Activated CD4-positive, alpha-beta T cell treated with anti-CD3 and anti-CD28 coated beads, Interleukin-2, amount 10 ng/mL, durations not matched to agents 24 days and 14 days (primary cell): ENCODE measurements around the gene PLAC1. TPM values are rescaled to one million over a fixed set of nuclear protein-coding genes. Genes with fewer than 3 reads are reported as not detected.

Source experiments
- DNase-seq: peaks from one replicate; pipeline ENCODE4 v3.0.0; 2022
- H3K27ac Mint-ChIP-seq: one replicate; pipeline ENCODE4 v1.8.0; 2022; ENCODE audit warnings: mild to moderate bottlenecking, mixed read lengths
- H3K27me3 Mint-ChIP-seq: one replicate; pipeline ENCODE4 v1.8.0; 2022; ENCODE audit warnings: mixed read lengths
- H3K36me3 Mint-ChIP-seq: one replicate; pipeline ENCODE4 v1.8.0; 2022; ENCODE audit warnings: low read depth, mild to moderate bottlenecking, mixed read lengths
- H3K4me1 Mint-ChIP-seq: one replicate; pipeline ENCODE4 v1.8.0; 2021; ENCODE audit warnings: mixed read lengths
- H3K4me3 Mint-ChIP-seq: one replicate; pipeline ENCODE4 v1.8.0; 2022; ENCODE audit warnings: mild to moderate bottlenecking, moderate library complexity, mixed read lengths
- H3K9me3 Mint-ChIP-seq: one replicate; pipeline ENCODE4 v1.8.0; 2021; ENCODE audit warnings: mixed read lengths
- intact Hi-C: fragments of 100-400 bp; cut with micrococcal nuclease; formaldehyde crosslinking; loops from one replicate; pipeline ENCODE4 v1.15.1; 2023
- total RNA-seq: library from RNA; stranded (reverse); gene quantifications from 2 replicates; pipeline ENCODE4 v1.2.3, GENCODE V29; 2022

Gene PLAC1
- total RNA-seq, 1 donor from 2014 or later = not detected

DNA sequence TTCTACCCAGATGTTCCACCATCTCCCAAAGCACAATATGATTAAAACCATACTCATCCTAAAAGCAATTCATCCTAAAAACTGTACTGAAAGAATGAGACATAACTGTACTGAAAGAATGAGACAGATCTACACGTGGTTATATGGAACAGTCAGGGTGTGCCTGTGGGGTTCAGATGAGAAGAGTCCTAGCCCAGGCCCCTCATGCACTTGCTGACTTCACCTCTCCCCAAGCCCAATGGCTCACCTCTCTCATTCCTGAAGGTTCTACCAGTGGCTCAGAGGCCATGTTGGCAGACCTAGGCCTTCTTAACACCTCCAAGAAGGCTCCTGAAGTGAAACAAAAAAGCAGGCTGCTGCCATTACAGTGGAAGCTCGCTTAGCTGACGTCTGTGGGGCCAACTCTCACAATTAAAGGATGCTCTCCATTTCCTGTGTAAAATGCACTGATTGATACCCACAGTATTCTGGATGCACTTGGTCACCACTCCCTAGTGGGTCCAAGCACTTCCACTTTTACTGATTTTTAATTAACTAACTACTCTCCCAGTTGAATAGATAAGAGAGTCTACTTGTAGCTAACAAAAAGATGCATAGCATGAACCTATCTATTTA is 3.8 kb downstream of the PLAC1 start:
- peaks cover 2% of the 10 kb centered on the region for H3K27me3 Mint-ChIP-seq
- no peaks in the 10 kb centered on the region for H3K36me3 Mint-ChIP-seq
- H3K4me3 Mint-ChIP-seq = no peak overlapping the region
- H3K9me3 Mint-ChIP-seq = no peaks in the 10 kb centered on the region
- H3K27ac Mint-ChIP-seq = no peak overlapping the region
- DNase-seq = peak; percentile 51
- H3K4me1 Mint-ChIP-seq = peaks cover 8% of the 10 kb centered on the region
- intact Hi-C loops = loop anchor here (2.0 kb wide), 2 partner anchors 32 to 56 kb away; no protein-coding TSS in a partner anchor

GRCh38 chrX:134653835-134654234 is 4.4 kb downstream of the PLAC1 start:
- no peak overlapping the region for H3K27ac Mint-ChIP-seq
- no peak overlapping the region for H3K4me3 Mint-ChIP-seq
- H3K27me3 Mint-ChIP-seq = no peaks in the 10 kb centered on the region
- no peaks in the 10 kb centered on the region for H3K9me3 Mint-ChIP-seq
- no peaks in the 10 kb centered on the region for H3K36me3 Mint-ChIP-seq
- no peak for DNase-seq
- intact Hi-C loops = loop anchor here (2.0 kb wide), 2 partner anchors 31 to 55 kb away; no protein-coding TSS in a partner anchor
- H3K4me1 Mint-ChIP-seq = peaks cover 8% of the 10 kb centered on the region

GRCh38 chrX:134650701-134651100 is 7.6 kb downstream of the PLAC1 start:
- Mint-ChIP-seq H3K9me3 (no peaks in the 10 kb centered on the region), H3K27ac (no peak overlapping the region), H3K27me3 (no peaks in the 10 kb centered on the region), H3K36me3 (no peaks in the 10 kb centered on the region), H3K4me3 (no peak overlapping the region), H3K4me1 (peaks cover 8% of the 10 kb centered on the region)
- intact Hi-C loops = no loop called here
- DNase-seq = no peak

DNA sequence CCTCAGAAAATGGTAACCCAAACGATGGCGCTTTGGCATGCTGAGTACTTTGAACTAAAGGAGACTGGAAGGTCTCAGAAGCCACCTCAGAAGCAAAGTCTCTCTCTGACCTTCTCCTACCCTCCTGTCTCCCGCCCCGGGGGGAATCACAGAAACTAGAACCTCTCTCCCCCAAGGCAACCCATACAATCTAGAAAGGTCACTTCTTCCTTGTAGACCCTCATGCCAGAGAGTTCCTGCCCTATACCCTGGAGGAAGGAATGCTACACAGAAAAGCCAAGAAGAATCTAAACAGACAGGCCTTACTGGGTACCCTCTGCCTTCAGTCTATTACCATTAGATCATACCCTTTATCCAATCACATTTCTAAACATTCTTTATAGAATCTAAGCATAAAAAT is 8.5 kb downstream of the PLAC1 start:
- Mint-ChIP-seq H3K36me3 (no peaks in the 10 kb centered on the region), H3K9me3 (peaks cover 4% of the 10 kb centered on the region), H3K4me1 (peaks cover 8% of the 10 kb centered on the region), H3K27ac (no peak overlapping the region), H3K27me3 (peaks cover 2% of the 10 kb centered on the region), H3K4me3 (no peak overlapping the region)
- intact Hi-C loops = no loop called here
- no peak for DNase-seq

- H3K27ac Mint-ChIP-seq = no peak overlapping the region
- intact Hi-C loops = no loop called here
These were observed 10.8 kb downstream of the PLAC1 start for GRCh38 chrX:134647477-134647877.

DNA sequence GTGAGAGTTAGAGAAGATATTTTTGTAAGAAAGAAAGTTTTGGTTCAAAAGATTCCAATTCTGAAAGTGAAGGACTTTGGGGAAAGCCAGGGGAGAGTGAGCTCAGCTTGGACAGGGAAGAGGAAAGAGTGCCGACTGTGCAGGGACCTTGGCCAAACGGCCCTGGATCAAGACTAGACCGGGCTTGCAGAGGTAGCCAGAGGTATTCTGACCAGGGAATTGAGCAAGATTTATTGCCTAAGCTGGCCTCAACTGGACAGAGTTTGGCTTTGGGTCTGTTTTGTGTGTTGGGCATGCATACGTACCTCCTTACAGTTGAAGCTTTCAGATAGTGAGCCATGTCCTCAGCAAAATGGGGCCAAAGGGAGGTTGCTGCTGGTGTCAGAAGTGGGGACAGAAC is 11.6 kb downstream of the PLAC1 start:
- no peak overlapping the region for H3K27ac Mint-ChIP-seq
- H3K36me3 Mint-ChIP-seq = no peaks in the 10 kb centered on the region
- no peaks in the 10 kb centered on the region for H3K4me1 Mint-ChIP-seq
- intact Hi-C loops = no loop called here
- H3K4me3 Mint-ChIP-seq = no peak overlapping the region
- H3K27me3 Mint-ChIP-seq = peaks cover 7% of the 10 kb centered on the region
- DNase-seq = no peak
- peaks cover 7% of the 10 kb centered on the region for H3K9me3 Mint-ChIP-seq

More at GRCh38 chrX:134647477-134647877, 10.8 kb downstream of the PLAC1 start:
- Mint-ChIP-seq H3K36me3 (no peaks in the 10 kb centered on the region), H3K4me1 (no peaks in the 10 kb centered on the region), H3K4me3 (no peak overlapping the region), H3K27me3 (peaks cover 7% of the 10 kb centered on the region), H3K9me3 (peaks cover 7% of the 10 kb centered on the region)
- DNase-seq = no peak

GRCh38 chrX:134645936-134646543 is 12.2 kb downstream of the PLAC1 start:
- Mint-ChIP-seq H3K9me3 (peaks cover 7% of the 10 kb centered on the region), H3K36me3 (no peaks in the 10 kb centered on the region), H3K27me3 (peaks cover 7% of the 10 kb centered on the region), H3K4me3 (no peak overlapping the region), H3K4me1 (no peaks in the 10 kb centered on the region), H3K27ac (no peak overlapping the region)
- no peak for DNase-seq
- intact Hi-C loops = no loop called here

DNA sequence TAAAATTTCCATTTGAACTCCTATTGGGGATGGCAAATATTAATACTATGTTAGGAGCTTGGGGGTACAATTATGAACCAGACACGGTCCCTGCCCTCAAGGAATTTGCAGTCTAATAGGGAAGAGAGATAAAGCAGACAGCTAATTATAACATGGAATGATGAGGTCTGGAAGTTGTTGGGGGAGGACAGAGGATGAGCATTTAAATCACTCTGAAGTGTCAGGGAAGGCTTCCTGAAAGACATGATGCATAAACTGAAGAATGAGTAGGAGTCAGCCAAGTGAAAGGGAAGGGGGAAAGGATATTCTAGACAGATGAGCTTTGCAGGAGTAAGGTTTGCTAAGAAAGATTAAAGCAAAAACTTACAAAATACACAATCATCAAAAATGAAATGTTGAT is 15.9 kb downstream of the PLAC1 start:
- intact Hi-C loops = no loop called here
- no peak for DNase-seq
- Mint-ChIP-seq H3K4me1 (no peaks in the 10 kb centered on the region), H3K27me3 (peaks cover 9% of the 10 kb centered on the region), H3K4me3 (no peak overlapping the region), H3K27ac (no peak overlapping the region), H3K9me3 (peaks cover 7% of the 10 kb centered on the region), H3K36me3 (no peaks in the 10 kb centered on the region)

DNA sequence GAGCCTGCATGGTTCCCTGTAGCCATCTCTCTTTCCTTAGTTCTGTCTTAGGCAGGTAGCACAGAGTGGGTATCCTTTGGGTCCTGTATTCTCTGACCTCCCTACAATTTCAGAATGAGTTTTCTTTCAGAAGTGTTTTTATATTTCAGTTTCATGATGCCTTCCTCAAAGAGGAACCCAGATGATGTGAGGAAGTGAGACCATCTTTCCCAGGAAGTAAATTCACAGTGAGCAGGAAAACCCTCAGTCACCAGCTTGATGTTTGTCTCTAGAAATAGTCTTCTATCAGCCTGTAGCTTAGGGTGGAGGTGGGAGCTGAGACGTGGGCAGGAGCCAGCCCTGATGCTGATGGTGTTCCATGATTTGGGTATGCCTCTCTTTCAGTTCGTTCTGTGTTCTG is 16.9 kb downstream of the PLAC1 start:
- H3K27ac Mint-ChIP-seq = no peak overlapping the region
- H3K4me3 Mint-ChIP-seq = no peak overlapping the region
- H3K4me1 Mint-ChIP-seq = no peaks in the 10 kb centered on the region
- DNase-seq = no peak
- intact Hi-C loops = no loop called here
- no peaks in the 10 kb centered on the region for H3K36me3 Mint-ChIP-seq
- peaks cover 7% of the 10 kb centered on the region for H3K9me3 Mint-ChIP-seq
- H3K27me3 Mint-ChIP-seq = peaks cover 9% of the 10 kb centered on the region

DNA sequence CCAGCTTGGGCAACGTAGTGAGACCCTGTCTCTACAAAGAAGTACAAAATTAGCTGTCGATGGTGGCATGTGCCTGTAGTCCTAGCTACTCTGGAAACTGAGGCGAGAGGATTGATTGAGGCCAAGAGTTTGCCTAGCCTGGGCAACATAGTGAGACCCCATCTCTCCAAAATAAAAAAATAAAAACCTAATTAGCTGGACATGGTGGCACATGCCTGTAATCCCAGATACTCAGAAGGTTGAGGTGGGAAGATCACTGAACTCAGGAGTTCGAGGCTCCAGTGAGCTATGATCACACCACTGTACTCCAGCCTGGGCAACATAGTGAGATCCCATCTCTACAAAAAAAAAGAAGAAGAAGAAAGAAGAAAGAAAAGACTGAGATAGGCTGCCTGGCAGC is 17.4 kb downstream of the PLAC1 start:
- intact Hi-C loops = no loop called here
- Mint-ChIP-seq H3K27me3 (peaks cover 9% of the 10 kb centered on the region), H3K27ac (no peak overlapping the region), H3K4me1 (no peaks in the 10 kb centered on the region), H3K4me3 (no peak overlapping the region), H3K36me3 (no peaks in the 10 kb centered on the region), H3K9me3 (peaks cover 7% of the 10 kb centered on the region)
- no peak for DNase-seq

DNA sequence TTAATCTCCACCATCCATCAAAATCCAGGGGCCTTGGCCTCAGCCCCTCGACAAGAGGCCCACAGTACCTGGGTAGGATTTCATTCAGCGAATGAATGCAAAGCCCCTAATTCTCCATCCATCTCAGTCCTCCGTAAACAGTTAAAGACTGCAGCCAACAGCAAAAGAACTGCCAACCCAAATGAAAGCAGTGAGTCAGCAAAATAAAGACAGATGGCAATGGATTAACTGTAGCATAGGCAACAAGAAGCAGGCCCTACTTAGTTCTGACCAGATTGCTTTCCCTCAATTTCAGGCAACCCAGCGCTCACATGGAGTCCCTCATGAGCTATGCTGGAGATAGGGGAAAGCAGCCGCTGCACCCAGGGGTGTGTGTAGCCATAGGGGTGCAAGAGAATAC is 21.4 kb downstream of the PLAC1 start:
- Mint-ChIP-seq H3K36me3 (no peaks in the 10 kb centered on the region), H3K27ac (no peak overlapping the region), H3K9me3 (peaks cover 3% of the 10 kb centered on the region), H3K4me3 (no peak overlapping the region), H3K4me1 (peaks cover 4% of the 10 kb centered on the region), H3K27me3 (peaks cover 3% of the 10 kb centered on the region)
- intact Hi-C loops = no loop called here
- no peak for DNase-seq

DNA sequence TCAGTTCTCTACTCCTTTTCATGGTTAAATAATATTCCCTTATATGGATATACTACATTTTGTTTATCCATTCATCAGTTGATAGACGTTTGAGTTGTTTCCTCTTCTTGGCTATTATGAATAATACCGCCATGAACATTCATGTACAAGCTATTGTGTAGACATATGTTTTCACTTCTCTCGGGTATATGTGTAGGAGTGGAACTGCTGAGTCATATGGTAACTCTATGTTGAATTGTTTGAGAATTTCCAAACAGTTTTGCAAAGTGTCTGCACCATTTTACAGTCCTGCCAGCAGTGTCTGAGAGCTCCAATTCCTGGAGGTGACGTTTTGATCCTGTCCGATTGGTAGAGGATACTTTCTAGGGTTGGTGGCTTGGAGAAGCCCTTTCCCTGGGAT is 23.6 kb downstream of the PLAC1 start:
- no peak for DNase-seq
- Mint-ChIP-seq H3K4me1 (peaks cover 4% of the 10 kb centered on the region), H3K27ac (peak overlapping the region; percentile 45), H3K4me3 (no peak overlapping the region), H3K27me3 (peaks cover 3% of the 10 kb centered on the region), H3K36me3 (no peaks in the 10 kb centered on the region), H3K9me3 (peaks cover 3% of the 10 kb centered on the region)
- intact Hi-C loops = loop anchor here (1.0 kb wide), 1 partner anchor 85 kb away; no protein-coding TSS in a partner anchor

- intact Hi-C loops = loop anchor here (1.0 kb wide), 1 partner anchor 85 kb away; no protein-coding TSS in a partner anchor
- H3K4me3 Mint-ChIP-seq = no peak overlapping the region
These were observed 24.4 kb downstream of the PLAC1 start for GRCh38 chrX:134633832-134634231.

DNA sequence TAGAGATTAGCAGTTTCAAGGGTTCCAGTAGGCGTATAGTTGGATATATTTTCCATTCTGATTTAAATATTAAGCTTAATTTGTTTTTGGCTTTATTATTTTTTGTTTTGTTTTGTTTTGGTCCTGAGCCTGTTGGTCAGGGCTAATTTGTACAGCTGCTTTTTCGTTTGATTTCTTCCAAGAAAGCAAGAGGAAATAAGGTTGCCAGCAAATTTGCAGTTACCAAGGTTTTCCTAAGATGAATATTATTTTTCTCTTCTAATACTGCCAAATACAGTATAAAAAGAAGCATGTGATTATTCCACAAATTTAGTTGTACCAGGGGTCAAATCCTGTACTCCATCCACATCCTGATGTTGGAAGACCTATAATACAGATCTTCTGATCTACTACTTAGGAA is 24.9 kb downstream of the PLAC1 start:
- Mint-ChIP-seq H3K4me3 (no peak overlapping the region), H3K9me3 (peaks cover 3% of the 10 kb centered on the region), H3K27ac (no peak overlapping the region), H3K27me3 (peaks cover 1% of the 10 kb centered on the region), H3K4me1 (peaks cover 4% of the 10 kb centered on the region), H3K36me3 (no peaks in the 10 kb centered on the region)
- intact Hi-C loops = no loop called here
- DNase-seq = no peak

More at GRCh38 chrX:134633832-134634231, 24.4 kb downstream of the PLAC1 start:
- Mint-ChIP-seq H3K36me3 (no peaks in the 10 kb centered on the region), H3K27me3 (peaks cover 2% of the 10 kb centered on the region), H3K4me1 (peaks cover 4% of the 10 kb centered on the region), H3K9me3 (peaks cover 3% of the 10 kb centered on the region), H3K27ac (no peak overlapping the region)
- DNase-seq = no peak
